K562 (cell line): ENCODE measurements around the gene CTNNBL1.

ENCODE experiments used
- CHD1 ChIP-seq: fragments of 200-600 bp; sonication (generic); IDR thresholded peaks from one replicate; pipeline ENCODE4 v1.6.1; 2012; ENCODE audit warnings: mild to moderate bottlenecking, moderate library complexity, low read length, inconsistent platforms
- MTA2 ChIP-seq: fragments of 450-650 bp; IDR thresholded peaks from 2 replicates; pipeline ENCODE4 v1.6.1; 2016; ENCODE audit warnings: low read depth
- TBP ChIP-seq: optimal IDR thresholded peaks from 2 replicates; pipeline ENCODE3; 2011; ENCODE audit warnings: low read depth, low read length, improper control_type of control experiment
- TCF3 ChIP-seq: sonication (generic); formaldehyde crosslinking; IDR thresholded peaks from 2 replicates; pipeline ENCODE4 v1.4.0; 2020; ENCODE audit warnings: mild to moderate bottlenecking, missing genetic modification reagents

- no peak for TF ChIP-seq MTA2
- TF ChIP-seq CHD1, result no peak
- TF ChIP-seq TCF3 (CRISPR knock-in tag), result no peak
- TF ChIP-seq TBP, result no peak
Measured at GRCh38 chr20:37828684-37829083, 134.9 kb downstream of the CTNNBL1 start.
